AG04450 (cell line): ENCODE data around the gene PTPRE. TPM values are rescaled to one million over a fixed set of nuclear protein-coding genes. Genes with fewer than 3 reads are reported as not detected.
A peak's percentile ranks its signal among the peaks of the same experiment; 100 is the strongest.

Experiments used
- CTCF ChIA-PET: fragments of 300-600, 350-600 bp; formaldehyde crosslinking; extraction: SDS; loops from one replicate; lab custom pipeline; 2022; ENCODE audit warnings: antibody characterized with exemption, inconsistent platforms; lab: Charles Lee
- POLR2A ChIA-PET: fragments of 350-600 bp; formaldehyde crosslinking; extraction: SDS; loops from one replicate; lab custom pipeline; 2021; ENCODE audit warnings: antibody characterized with exemption, inconsistent platforms; lab: Yijun Ruan, JAX
- DNase-seq: peaks from one replicate; pipeline ENCODE4 v3.0.0-alpha.2; 2011; ENCODE audit warnings: low read depth, low spot score
- H3K27ac ChIP-seq: one replicate; pipeline ENCODE4 v1.5.1; 2012; ENCODE audit warnings: low read depth, low read length, control low read depth
- H3K27me3 ChIP-seq: one replicate; pipeline ENCODE4 v1.6.0; 2012; ENCODE audit warnings: low read length; ENCODE audit not compliant: control insufficient read depth, insufficient read depth
- H3K4me3 ChIP-seq: 2 replicates; pipeline ENCODE4 v1.5.1; 2011; ENCODE audit warnings: mild to moderate bottlenecking, low read depth, low read length, control low read depth
- H3K9me3 ChIP-seq: 2 replicates; pipeline ENCODE4 v1.5.1; 2012; ENCODE audit warnings: low read length; ENCODE audit not compliant: control insufficient read depth, insufficient read depth
- polyA plus RNA-seq: library from polyadenylated mRNA; depleted of rRNA; stranded (reverse); fragments of >200 nt; gene quantifications from 2 replicates; pipeline ENCODE4 v1.2.3, GENCODE V29; 2011
- TF ChIP-seq, protein P1 (sequence below): IDR thresholded peaks from 2 replicates; pipeline ENCODE4 v1.5.1; 2011; ENCODE audit warnings: low read depth, low read length, control low read depth, inconsistent platforms

The PTPRE gene
- polyA plus RNA-seq, 1 experiment = 0.38 TPM

DNA sequence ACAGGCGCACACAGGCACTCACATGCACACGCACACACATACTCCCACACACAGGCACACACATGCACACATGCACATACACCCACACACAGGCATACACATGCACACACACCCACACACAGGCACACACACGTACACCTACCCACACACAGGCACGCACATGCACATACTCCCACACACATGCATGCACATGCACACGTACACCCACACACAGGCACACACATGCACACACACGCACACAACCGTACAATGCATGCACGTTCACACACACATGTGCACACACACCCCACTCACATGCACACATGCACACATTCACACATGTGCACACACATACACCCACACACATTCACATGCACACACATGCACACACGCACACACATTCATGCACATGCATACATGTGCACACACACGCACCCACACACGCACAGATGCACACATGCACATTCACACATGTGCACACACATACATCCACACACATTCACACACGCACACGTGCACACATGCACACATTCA lies 160.0 kb downstream of the PTPRE start:
- POLR2A ChIA-PET = no interaction called here
- CTCF ChIA-PET = no interaction called here

DNA sequence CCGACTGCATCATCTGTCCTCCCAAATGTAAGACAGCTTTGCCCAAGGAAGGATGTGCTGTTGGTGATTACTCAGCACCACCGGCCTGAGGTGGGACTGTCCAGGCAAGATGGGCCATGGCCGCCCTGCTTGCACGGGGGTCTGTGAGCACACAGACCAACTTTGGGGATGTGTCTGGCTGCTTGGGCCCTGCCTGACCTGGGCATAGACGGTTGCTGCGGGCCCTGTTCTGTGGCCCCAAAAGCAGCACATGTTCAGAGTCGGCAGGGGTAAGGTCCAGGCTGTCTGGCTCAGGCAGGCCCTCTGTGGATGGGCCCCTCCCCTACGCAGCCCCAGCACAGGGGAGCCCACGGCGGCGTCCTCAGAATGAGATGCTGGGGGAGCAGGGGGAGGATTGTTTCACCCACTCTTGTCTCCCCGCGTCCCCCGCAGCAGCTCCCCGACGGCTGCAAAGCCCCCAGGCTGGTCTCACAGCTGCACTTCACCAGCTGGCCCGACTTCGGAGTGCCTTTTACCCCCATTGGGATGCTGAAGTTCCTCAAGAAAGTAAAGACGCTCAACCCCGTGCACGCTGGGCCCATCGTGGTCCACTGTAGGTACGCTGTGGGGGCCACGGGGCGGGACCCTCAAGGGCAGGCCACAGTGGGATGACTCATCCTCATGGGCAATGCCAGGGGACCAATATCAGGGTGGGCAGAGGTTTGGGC lies 160.9 kb downstream of the PTPRE start:
- ChIA-PET POLR2A (no interaction called here), CTCF (no interaction called here)
- TF ChIP-seq, protein P1, sequence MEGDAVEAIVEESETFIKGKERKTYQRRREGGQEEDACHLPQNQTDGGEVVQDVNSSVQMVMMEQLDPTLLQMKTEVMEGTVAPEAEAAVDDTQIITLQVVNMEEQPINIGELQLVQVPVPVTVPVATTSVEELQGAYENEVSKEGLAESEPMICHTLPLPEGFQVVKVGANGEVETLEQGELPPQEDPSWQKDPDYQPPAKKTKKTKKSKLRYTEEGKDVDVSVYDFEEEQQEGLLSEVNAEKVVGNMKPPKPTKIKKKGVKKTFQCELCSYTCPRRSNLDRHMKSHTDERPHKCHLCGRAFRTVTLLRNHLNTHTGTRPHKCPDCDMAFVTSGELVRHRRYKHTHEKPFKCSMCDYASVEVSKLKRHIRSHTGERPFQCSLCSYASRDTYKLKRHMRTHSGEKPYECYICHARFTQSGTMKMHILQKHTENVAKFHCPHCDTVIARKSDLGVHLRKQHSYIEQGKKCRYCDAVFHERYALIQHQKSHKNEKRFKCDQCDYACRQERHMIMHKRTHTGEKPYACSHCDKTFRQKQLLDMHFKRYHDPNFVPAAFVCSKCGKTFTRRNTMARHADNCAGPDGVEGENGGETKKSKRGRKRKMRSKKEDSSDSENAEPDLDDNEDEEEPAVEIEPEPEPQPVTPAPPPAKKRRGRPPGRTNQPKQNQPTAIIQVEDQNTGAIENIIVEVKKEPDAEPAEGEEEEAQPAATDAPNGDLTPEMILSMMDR = no peak
- H3K9me3 ChIP-seq = peaks cover 10% of the 10 kb centered on the region; the same call in 1 of the 2 replicates
- no peak overlapping the region for H3K27ac ChIP-seq
- H3K27me3 ChIP-seq = peaks cover 2% of the 10 kb centered on the region
- no peak for DNase-seq
- no peak overlapping the region for H3K4me3 ChIP-seq

More for the DNA sequence above, 160.0 kb downstream of the PTPRE start:
- no peak overlapping the region for H3K4me3 ChIP-seq
- H3K27ac ChIP-seq = no peak overlapping the region
- no peak for DNase-seq
- peaks cover 10% of the 10 kb centered on the region; the same call in 1 of the 2 replicates for H3K9me3 ChIP-seq
- no peaks in the 10 kb centered on the region for H3K27me3 ChIP-seq
- TF ChIP-seq, protein P1 = no peak

GRCh38 chr10:128068398-128069285 lies 161.7 kb downstream of the PTPRE start:
- peaks cover 10% of the 10 kb centered on the region; the same call in 1 of the 2 replicates for H3K9me3 ChIP-seq

DNA sequence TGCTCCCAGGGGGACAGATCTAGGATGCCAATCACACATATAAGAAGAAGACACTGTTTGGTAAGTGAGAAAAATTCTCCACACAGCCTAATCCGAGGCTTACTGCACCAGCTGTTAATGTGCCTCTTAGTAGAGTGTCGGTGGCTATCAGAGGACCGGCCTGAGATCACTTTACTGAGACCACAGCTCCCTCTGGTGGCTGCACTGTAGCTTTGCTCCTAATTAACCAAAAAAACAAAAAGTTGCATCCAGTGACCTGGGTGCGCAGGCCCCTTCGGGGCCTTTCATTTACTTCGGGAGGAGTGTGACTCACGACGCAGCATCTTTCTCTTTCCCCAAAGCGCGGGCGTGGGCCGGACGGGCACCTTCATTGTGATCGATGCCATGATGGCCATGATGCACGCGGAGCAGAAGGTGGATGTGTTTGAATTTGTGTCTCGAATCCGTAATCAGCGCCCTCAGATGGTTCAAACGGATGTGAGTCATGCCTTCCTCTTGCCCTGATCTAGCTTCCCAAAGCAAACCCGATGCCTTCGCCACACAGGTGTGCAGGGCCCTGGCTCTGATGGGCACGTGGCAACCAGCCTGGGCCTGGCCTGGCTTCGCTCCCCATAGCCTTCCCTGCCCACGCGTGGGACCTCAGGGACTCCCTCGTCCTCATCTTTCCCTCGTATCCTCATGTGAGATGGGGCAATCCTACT lies 162.6 kb downstream of the PTPRE start:
- CTCF ChIA-PET = interaction anchor here (0.6 to 2.6 kb wide), 35 partner anchors 9 to 1273 kb away, joined by 3 to 53 read pairs (median 4); partner anchors contain the start of genes MKI67 and PTPRE

More at GRCh38 chr10:128068398-128069285, 161.7 kb downstream of the PTPRE start:
- ChIA-PET CTCF (interaction anchor here (0.6 to 2.6 kb wide), 33 partner anchors 8 to 1274 kb away, joined by 3 to 53 read pairs (median 4); partner anchors contain the start of genes MKI67 and PTPRE), POLR2A (no interaction called here)
- no peak for DNase-seq
- H3K27ac ChIP-seq = no peak overlapping the region
- H3K4me3 ChIP-seq = no peak overlapping the region
- peaks cover 3% of the 10 kb centered on the region for H3K27me3 ChIP-seq
- TF ChIP-seq, protein P1 = no peak

More for the DNA sequence above, 162.6 kb downstream of the PTPRE start:
- POLR2A ChIA-PET = no interaction called here
- Histone ChIP-seq H3K27me3 (peaks cover 3% of the 10 kb centered on the region), H3K27ac (no peak overlapping the region), H3K4me3 (no peak overlapping the region), H3K9me3 (peaks cover 10% of the 10 kb centered on the region; the same call in 1 of the 2 replicates)
- TF ChIP-seq, protein P1 = peak; percentile 81
- DNase-seq = peak; percentile 33
